Testis (tissue), 3 donors: ENCODE data around the gene KCNAB1. TPM values are rescaled to one million over a fixed set of nuclear protein-coding genes. Genes with fewer than 3 reads are reported as not detected.

ENCODE experiments used
- DNase-seq: peaks from one replicate; pipeline ENCODE4 v3.0.0-alpha.2; 2019
- H3K27ac ChIP-seq, 2 donors: fragments of 200-600 bp; sonication (generic); one replicate each; pipeline ENCODE4 v1.5.1; 2019
- H3K27me3 ChIP-seq: fragments of 200-600 bp; sonication (generic); one replicate; pipeline ENCODE4 v1.5.1; 2019
- H3K36me3 ChIP-seq: fragments of 200-600 bp; sonication (generic); one replicate; pipeline ENCODE4 v1.5.1; 2017; ENCODE audit warnings: low read depth; ENCODE audit errors: missing control alignments
- H3K4me1 ChIP-seq: fragments of 200-600 bp; sonication (generic); one replicate; pipeline ENCODE4 v1.5.1; 2019
- H3K4me3 ChIP-seq, 2 donors: fragments of 200-600 bp; sonication (generic); one replicate each; pipeline ENCODE4 v1.5.1; 2017 to 2019
- H3K9me3 ChIP-seq: fragments of 200-600 bp; sonication (generic); one replicate; pipeline ENCODE4 v1.5.1; 2017
- CTCF ChIP-seq, 3 experiments: fragments of 450-650 bp in 2 of 3; fragments of 200-600 bp in 1 of 3; sonication (generic) in 1 of 3; IDR thresholded peaks; one replicate each; pipeline ENCODE4 v1.5.1; 2016 to 2019; ENCODE audit warnings: antibody characterized with exemption in 3 of 3, mild to moderate bottlenecking in 2 of 3, moderate library complexity in 1 of 3
- POLR2A ChIP-seq: fragments of 450-650 bp; IDR thresholded peaks from one replicate; pipeline ENCODE4 v1.6.1; 2017; ENCODE audit warnings: antibody characterized with exemption, mild to moderate bottlenecking, moderate library complexity
- WGBS, 2 donors: methylation state at CpG; one replicate each; pipeline ENCODE4 v1.1.5; 2018; 5-methylcytosine and 5-hydroxymethylcytosine counted together
- intact Hi-C: fragments of 100-400 bp; cut with DNase I; formaldehyde crosslinking; loops from one replicate; pipeline ENCODE4 v1.15.1; 2023; ENCODE audit warnings: low total_unique reads
- polyA plus RNA-seq: library from polyadenylated mRNA; stranded (reverse); fragments of 350-450 nt; fragmentation: Illumina TruSeq; extraction: RNeasy Lipid Tissue Mini Kit (QIAGEN cat#74804); gene quantifications from one replicate; pipeline ENCODE4 v1.2.3, GENCODE V29; 2014; ENCODE audit warnings: low read depth, low replicate concordance; ENCODE audit not compliant: insufficient read depth
- total RNA-seq, 2 donors: library from RNA; depleted of rRNA; stranded (reverse); fragments of >200 nt; gene quantifications; one replicate each; pipeline ENCODE4 v1.2.3, GENCODE V29; 2016

KCNAB1 gene
- total and polyA plus RNA-seq, 3 donors from 2014 or later, result 3.8 to 8.9 (median 5.7) TPM

GRCh38 chr3:156236556-156237260 lies 116.3 kb downstream of the KCNAB1 start:
- intact Hi-C loops, result no loop called here
- H3K27me3 ChIP-seq, result no peaks in the 10 kb centered on the region
- no peaks in the 10 kb centered on the region for H3K9me3 ChIP-seq
- 85 to 86% methylated on average over 3 of the region's 3 CpGs for WGBS, 2 donors
- DNase-seq, result no peak
- no peak for TF ChIP-seq CTCF (IDR thresholded peaks at IDR 0.05)
- TF ChIP-seq POLR2A, result no peak
- H3K4me1 ChIP-seq, result no peaks in the 10 kb centered on the region
- H3K27ac ChIP-seq, result no peak overlapping the region
- H3K36me3 ChIP-seq, result no peaks in the 10 kb centered on the region
- no peak overlapping the region for H3K4me3 ChIP-seq

GRCh38 chr3:156240642-156241041 lies 120.3 kb downstream of the KCNAB1 start:
- Histone ChIP-seq H3K4me1 (no peaks in the 10 kb centered on the region), H3K36me3 (no peaks in the 10 kb centered on the region), H3K4me3 (no peak overlapping the region), H3K27me3 (no peaks in the 10 kb centered on the region), H3K27ac (no peak overlapping the region), H3K9me3 (no peaks in the 10 kb centered on the region)
- 66 to 67% methylated on average over 5 of the region's 5 CpGs for WGBS, 2 donors
- no peak for DNase-seq
- TF ChIP-seq POLR2A (no peak), CTCF (IDR thresholded peaks at IDR 0.05) (no peak)
- intact Hi-C loops, result no loop called here

GRCh38 chr3:156246961-156247725 lies 126.8 kb downstream of the KCNAB1 start:
- no peak overlapping the region for H3K4me3 ChIP-seq
- H3K4me1 ChIP-seq, result peaks cover 4% of the 10 kb centered on the region
- no peak overlapping the region for H3K27ac ChIP-seq
- H3K9me3 ChIP-seq, result no peaks in the 10 kb centered on the region
- no peaks in the 10 kb centered on the region for H3K27me3 ChIP-seq
- 64 to 76% methylated on average over 5 of the region's 5 CpGs for WGBS, 2 donors
- peak; percentile 57 for DNase-seq
- intact Hi-C loops, result no loop called here
- H3K36me3 ChIP-seq, result no peaks in the 10 kb centered on the region
- no peak for TF ChIP-seq POLR2A
- TF ChIP-seq CTCF (IDR thresholded peaks at IDR 0.05), result no peak

GRCh38 chr3:156250550-156250949 lies 130.2 kb downstream of the KCNAB1 start:
- peak; percentile 45 for DNase-seq
- no peaks in the 10 kb centered on the region for H3K36me3 ChIP-seq
- 64 to 100% methylated on average over 1 of the region's 1 CpG for WGBS, 2 donors
- H3K27me3 ChIP-seq, result no peaks in the 10 kb centered on the region
- peaks cover 22% of the 10 kb centered on the region for H3K4me1 ChIP-seq
- intact Hi-C loops, result no loop called here
- no peak overlapping the region for H3K27ac ChIP-seq
- no peaks in the 10 kb centered on the region for H3K9me3 ChIP-seq
- no peak overlapping the region for H3K4me3 ChIP-seq
- TF ChIP-seq CTCF (IDR thresholded peaks at IDR 0.05) (no peak), POLR2A (no peak)
